ENCODE data around the gene MCL1. TPM values are rescaled to one million over a fixed set of nuclear protein-coding genes. Genes with fewer than 3 reads are reported as not detected.
A peak's percentile ranks its signal among the peaks of the same experiment; 100 is the strongest.

The MCL1 gene
- total and polyA plus RNA-seq, 10 of the 15 experiments (the other 5 are each of a cell fraction or from before 2014, with no cell fraction given), result 18.1 to 148 (median 86.4) TPM

- TF ChIP-seq CUX1 (IDR thresholded peaks at IDR 0.05; ENCODE audit: insufficient replicate concordance, low read depth, low read length) (no peak), PAX5 (IDR thresholded peaks at IDR 0.05; ENCODE audit: borderline replicate concordance, low read depth, low read length) (peak; percentile 59; the same call in 1 of the 2 replicates), ATF7 (IDR thresholded peaks at IDR 0.05; ENCODE audit: low read depth) (peak; percentile 87), ZNF24 (IDR thresholded peaks at IDR 0.05) (no peak), NBN (IDR thresholded peaks at IDR 0.05) (peak; percentile 94), SP1 (IDR thresholded peaks at IDR 0.05; ENCODE audit: low read depth, low read length) (peak; percentile 40), ZZZ3 (IDR thresholded peaks at IDR 0.05; ENCODE audit: control insufficient read depth, insufficient read length, low read depth) (no peak), SMAD5 (IDR thresholded peaks at IDR 0.05; ENCODE audit: low read depth) (no peak), CEBPB (IDR thresholded peaks at IDR 0.05; ENCODE audit: borderline replicate concordance in 1 of 2, low read depth in 2 of 2, low read length in 2 of 2) (no peak), USF1 (IDR thresholded peaks at IDR 0.05; ENCODE audit: borderline replicate concordance, extremely low read length, insufficient read depth, low read depth, low read length) (no peak), PBX3 (IDR thresholded peaks at IDR 0.05; ENCODE audit: insufficient replicate concordance, low read depth, low read length) (no peak), REST (IDR thresholded peaks at IDR 0.05; ENCODE audit: low read depth, low read length) (no peak), SUZ12 (IDR thresholded peaks at IDR 0.05; ENCODE audit: unreplicated experiment) (no peak), PKNOX1 (IDR thresholded peaks at IDR 0.05) (0 out of 2 replicates have a peak, but pooled peaks have one; percentile 15), SKIL (IDR thresholded peaks at IDR 0.05; ENCODE audit: low read depth, poor library complexity, severe bottlenecking) (peak; percentile 95), GABPA (IDR thresholded peaks at IDR 0.05; ENCODE audit: low read depth) (no peak)
These were observed 12.1 kb downstream of the MCL1 start (continued) for GRCh38 chr1:150567341-150567716.
